Measurements from ENCODE around the gene RPL36AL. TPM values are rescaled to one million over a fixed set of nuclear protein-coding genes. Genes with fewer than 3 reads are reported as not detected.

RPL36AL gene
- total RNA-seq, 1 donor from 2014 or later, result 87.6 TPM

DNA sequence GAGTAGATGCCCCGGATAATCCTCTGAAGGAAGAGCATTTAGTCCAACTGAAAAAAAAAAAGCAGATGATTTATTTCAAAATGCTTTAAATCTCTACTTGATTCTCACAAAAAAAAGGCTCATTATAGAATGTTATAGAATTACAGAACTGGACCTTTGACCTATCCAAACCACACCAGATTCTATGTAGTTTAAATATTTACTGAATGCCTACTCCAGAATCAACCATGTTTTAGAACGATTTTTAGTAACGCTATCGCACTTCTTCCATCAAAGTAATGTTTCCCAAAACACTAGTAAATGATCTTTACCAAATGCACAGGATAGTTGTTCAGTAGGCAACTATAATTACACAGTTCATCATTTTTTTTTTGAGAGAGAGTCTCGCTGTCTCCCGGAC is 36.8 kb downstream of the RPL36AL start:
- FAIRE-seq, result no peak
- no peak for DNase-seq (ENCODE audit: low spot score in 2 of 2)

DNA sequence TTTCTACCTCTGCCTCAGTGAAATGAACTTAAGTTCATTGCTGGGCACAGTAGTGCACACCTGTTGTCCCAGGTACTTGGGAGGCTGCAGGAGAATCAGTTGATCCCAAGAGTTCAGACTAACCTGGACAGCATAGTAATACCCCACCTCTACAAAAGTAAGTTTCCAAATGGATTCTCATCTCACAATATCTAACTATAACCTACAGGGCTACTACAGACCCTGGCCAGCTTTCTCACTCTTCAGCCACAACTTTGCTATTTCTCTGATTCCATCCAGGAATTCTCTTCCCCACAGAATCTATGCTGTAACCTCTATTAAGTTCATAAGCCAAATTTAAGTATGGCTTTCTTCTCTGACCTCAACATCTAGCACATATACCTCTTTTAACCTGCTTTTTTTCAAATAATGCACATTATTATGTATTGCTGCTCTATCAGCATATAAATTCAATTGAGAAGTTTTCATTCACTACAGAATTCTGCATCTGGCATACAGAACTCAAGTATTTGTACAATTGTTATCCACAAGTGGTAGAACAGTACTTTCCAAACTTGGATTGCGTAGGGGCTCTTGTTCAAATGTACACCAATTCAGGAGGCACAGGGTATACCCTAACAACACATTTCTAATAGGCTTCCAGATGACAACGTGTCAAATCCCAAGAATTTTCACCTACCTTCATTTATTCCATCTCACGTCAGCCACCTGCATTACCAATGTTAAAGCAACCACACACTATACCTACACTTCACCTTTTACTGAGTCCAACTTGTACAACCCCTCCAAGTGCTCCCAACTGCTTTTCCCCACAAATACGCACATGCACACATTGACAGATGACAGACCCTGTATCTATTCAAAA is 38.1 kb downstream of the RPL36AL start:
- DNase-seq (ENCODE audit: low spot score in 2 of 2) (no peak), FAIRE-seq (no peak)

DNA sequence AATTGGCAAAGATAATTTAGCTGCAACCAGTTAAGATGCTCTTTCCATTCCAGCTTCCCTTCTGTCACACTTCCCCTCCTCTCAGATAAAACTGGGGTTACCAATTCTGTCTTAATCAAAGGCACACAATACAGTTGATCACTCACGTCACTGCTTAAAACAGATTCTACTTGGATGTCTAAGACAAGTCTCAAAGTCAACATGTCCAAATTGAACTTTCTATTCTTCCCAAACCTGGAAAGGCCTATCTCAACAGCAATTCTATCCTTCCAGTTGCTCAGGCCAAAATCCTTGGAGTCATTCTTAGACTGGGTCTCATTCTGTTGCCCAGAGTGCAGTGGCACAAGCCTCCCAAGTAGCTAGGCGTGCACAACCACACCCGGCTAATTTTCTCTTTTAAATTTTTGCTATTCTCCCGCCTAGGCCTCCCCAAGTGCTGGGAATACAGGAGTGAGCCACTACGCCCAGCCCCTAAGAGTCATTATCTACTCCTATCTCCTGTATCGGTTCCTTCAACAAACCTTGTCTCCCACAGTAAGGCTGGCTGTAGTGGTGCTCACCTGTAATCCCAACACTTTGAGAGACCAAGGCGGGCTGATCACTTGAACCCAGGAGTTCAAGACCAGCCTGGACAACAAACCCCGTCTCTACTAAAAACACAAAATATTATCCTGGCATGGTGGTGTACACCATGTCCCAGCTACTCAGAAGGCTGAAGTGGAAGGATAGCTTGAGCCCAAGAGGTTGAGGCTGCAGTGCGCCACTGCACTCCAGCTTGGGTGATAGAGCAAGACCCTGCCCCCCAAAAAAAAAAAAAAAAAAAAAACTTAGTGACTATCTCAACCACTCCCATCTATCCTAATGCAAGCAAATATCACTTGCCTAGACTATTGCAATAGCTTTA is 39.0 kb downstream of the RPL36AL start:
- no peak for FAIRE-seq
- no peak for DNase-seq (ENCODE audit: low spot score in 2 of 2)

DNA sequence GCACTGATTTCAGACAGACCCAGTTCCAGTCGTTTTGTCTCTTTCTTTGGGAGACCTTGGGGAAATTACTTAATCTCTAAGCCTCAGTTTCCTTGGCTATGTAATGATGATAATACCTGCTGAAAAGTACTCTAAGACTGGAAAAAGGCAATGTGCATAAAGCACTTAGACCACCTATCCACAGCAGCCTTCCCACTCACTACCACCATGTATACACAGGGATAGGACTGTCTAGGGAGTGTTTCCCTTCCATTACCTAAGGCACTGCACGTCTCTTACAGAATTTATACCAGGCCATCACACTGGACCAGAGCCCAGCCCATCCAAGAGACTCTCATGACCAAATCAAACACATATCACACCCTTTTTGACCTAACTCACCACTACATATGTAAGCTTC is 40.6 kb downstream of the RPL36AL start:
- FAIRE-seq (no peak), DNase-seq (ENCODE audit: low spot score in 2 of 2) (no peak)

DNA sequence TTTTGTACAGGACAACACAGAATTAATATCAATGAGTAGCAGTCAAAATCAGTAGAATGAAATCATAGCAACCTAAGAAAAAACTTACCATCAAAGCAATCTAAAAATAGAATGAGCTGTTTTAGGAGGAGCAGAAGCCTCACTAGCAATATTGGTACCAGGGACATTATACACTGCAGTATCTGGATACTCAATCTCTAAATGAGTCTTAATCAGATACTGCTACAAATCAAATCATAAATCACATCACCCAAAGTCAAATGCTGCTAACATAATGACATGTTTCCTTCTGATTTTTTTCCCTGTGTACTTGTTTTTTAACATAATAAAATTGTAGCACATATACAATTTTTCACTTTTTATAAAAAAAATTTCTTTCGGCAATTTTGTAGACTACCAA is 42.3 kb downstream of the RPL36AL start:
- FAIRE-seq (no peak), DNase-seq (ENCODE audit: low spot score in 2 of 2) (no peak)

DNA sequence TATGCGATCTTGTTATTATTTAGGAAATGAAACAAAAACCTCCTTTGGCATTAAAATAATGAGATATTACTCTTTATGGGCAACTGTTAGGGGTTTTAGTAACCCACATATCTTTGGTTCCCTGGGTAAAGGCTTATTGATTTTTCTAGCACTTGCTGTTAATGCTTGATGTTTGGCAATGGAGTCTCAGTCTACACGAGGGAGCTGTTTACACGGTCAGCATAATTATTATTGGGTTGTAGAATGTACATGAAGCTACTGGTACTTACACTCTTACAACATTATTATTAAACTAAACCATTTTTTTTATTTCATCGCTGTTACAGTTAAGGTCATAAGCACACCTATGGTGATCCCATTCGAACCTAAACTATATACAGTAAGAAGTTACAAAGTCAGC is 46.4 kb downstream of the RPL36AL start:
- DNase-seq (ENCODE audit: low spot score in 2 of 2), result no peak
- FAIRE-seq, result no peak

DNA sequence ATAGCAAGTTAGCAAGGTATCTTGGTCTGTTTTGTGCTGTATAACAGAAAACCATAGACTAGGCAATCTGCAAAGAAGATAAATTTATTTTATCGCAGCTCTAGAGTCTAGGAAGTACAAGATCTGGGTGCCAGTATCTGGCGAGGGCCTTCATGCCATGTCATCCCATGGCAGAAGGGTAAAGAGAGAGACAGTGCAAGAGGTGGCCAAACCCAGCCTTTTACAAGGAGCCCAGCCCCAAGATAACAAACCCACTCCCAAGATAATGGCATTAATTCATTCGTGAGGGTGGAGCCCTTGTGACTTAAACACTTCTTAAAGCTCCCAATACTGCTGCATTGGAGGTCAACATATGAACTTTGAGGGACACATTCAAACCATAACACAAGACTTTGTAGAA is 51.1 kb downstream of the RPL36AL start:
- no peak for FAIRE-seq

More for the DNA sequence above, 51.1 kb downstream of the RPL36AL start:
- no peak for DNase-seq (ENCODE audit: low spot score in 2 of 2)

Small RNA genes lying within 50 kb of the gene (small RNA-seq; reads per million reads assigned to genes)
- gene AL139099.3 (not detected), gene AL139099.4 (not detected), gene RF00019 (not detected)

Other genes starting within 250 kb of the RPL36AL start
- 2,056 TPM for gene RPS29, start 34.2 kb downstream of the RPL36AL start, total RNA-seq
- gene LRR1, start 21.7 kb downstream of the RPL36AL start, total RNA-seq, result 5.3 TPM
- gene MGAT2, start 173 bp upstream of the RPL36AL start, total RNA-seq, result 51.4 TPM
- 22.0 TPM for gene DNAAF2, start 14.6 kb upstream of the RPL36AL start, total RNA-seq
- 5.3 TPM for gene POLE2, start 67.6 kb upstream of the RPL36AL start, total RNA-seq
- 27.3 TPM for gene KLHDC1, start 72.5 kb upstream of the RPL36AL start, total RNA-seq
- gene KLHDC2, start 147.5 kb upstream of the RPL36AL start, total RNA-seq, result 137 TPM
- 132 TPM for gene NEMF, start 232.2 kb upstream of the RPL36AL start, total RNA-seq